HG03135 (cell line): ENCODE measurements around the gene CDC42SE2.
"Not testable (repeated sequence)": the region's sequence is repeated elsewhere in the genome, so short reads cannot be mapped to it uniquely, and the experiment has no call there.

ENCODE experiments used
- ATAC-seq: cut with Tn5 transposase; IDR thresholded peaks from one replicate; pipeline ENCODE4 v1.9.1; 2021; ENCODE audit warnings: mild to moderate bottlenecking, moderate library complexity; ENCODE audit not compliant: unreplicated experiment

The CDC42SE2 gene

GRCh38 chr5:131386124-131386523 is 122.3 kb downstream of the CDC42SE2 start:
- no peak for ATAC-seq

GRCh38 chr5:131386779-131387178 is 122.9 kb downstream of the CDC42SE2 start:
- no peak for ATAC-seq

GRCh38 chr5:131387255-131387654 is 123.4 kb downstream of the CDC42SE2 start:
- ATAC-seq: no peak

GRCh38 chr5:131389096-131389868 is 125.4 kb downstream of the CDC42SE2 start:
- ATAC-seq: no peak

- no peak for ATAC-seq
These were observed 126.0 kb downstream of the CDC42SE2 start for GRCh38 chr5:131389869-131390265.

GRCh38 chr5:131392466-131393095 is 128.7 kb downstream of the CDC42SE2 start:
- no peak for ATAC-seq

- no peak for ATAC-seq
These were observed 129.7 kb downstream of the CDC42SE2 start for GRCh38 chr5:131393498-131393968.

- ATAC-seq: peak; percentile 64
These were observed 130.3 kb downstream of the CDC42SE2 start for GRCh38 chr5:131394128-131394527.

GRCh38 chr5:131396015-131396414 is 132.2 kb downstream of the CDC42SE2 start:
- ATAC-seq: peak; percentile 82

- no peak for ATAC-seq
These were observed 132.9 kb downstream of the CDC42SE2 start for GRCh38 chr5:131396630-131397273.

- ATAC-seq: not testable (repeated sequence)
These were observed 135.2 kb downstream of the CDC42SE2 start for GRCh38 chr5:131399007-131399406.

- ATAC-seq: no peak
These were observed 136.7 kb downstream of the CDC42SE2 start for GRCh38 chr5:131400585-131400984.

- no peak for ATAC-seq
These were observed 141.8 kb downstream of the CDC42SE2 start for GRCh38 chr5:131405674-131406073.

- ATAC-seq: no peak
These were observed 142.2 kb downstream of the CDC42SE2 start for GRCh38 chr5:131406076-131406475.

GRCh38 chr5:131406975-131407638 is 143.3 kb downstream of the CDC42SE2 start:
- ATAC-seq: no peak

GRCh38 chr5:131413605-131414559 is 150.0 kb downstream of the CDC42SE2 start:
- peak; percentile 62 for ATAC-seq

GRCh38 chr5:131416729-131417128 is 152.9 kb downstream of the CDC42SE2 start:
- ATAC-seq: peak; percentile 74

- no peak for ATAC-seq
These were observed 153.5 kb downstream of the CDC42SE2 start for GRCh38 chr5:131417240-131417869.

- ATAC-seq: no peak
These were observed 155.0 kb downstream of the CDC42SE2 start for GRCh38 chr5:131418846-131419245.

- no peak for ATAC-seq
These were observed 156.0 kb downstream of the CDC42SE2 start for GRCh38 chr5:131419877-131420276.
